C1 segment of cervical spinal cord (tissue), 14 donors: Measurements from ENCODE around the gene C14orf132.
"Not testable (repeated sequence)": the region's sequence is repeated elsewhere in the genome, so short reads cannot be mapped to it uniquely, and the experiment has no call there.

Experiments used
- DNase-seq, 14 donors: peaks; one replicate each; lab custom pipeline; 2025; lab: John Stamatoyannopoulos, UW

Gene C14orf132

GRCh38 chr14:96038920-96039632 is at the start of gene C14orf132:
TSS of gene C14orf132 (plus strand) at chr14:96039362. CDS start at chr14:96039501, 139 bp downstream.
- peak in 11 of 14 donors; percentile 32 to 79 (median 51) for DNase-seq

- DNase-seq: peak in 5 of 14 donors; percentile 4 to 36 (median 22)
These were observed 45.2 kb upstream of the C14orf132 start for GRCh38 chr14:95993768-95994592.

- DNase-seq: no peak
These were observed 44.6 kb upstream of the C14orf132 start for GRCh38 chr14:95994593-95994928.

GRCh38 chr14:95998656-95999055 is 40.5 kb upstream of the C14orf132 start:
- DNase-seq: peak in 1 of 14 donors; percentile 13

- DNase-seq: no peak
These were observed 37.2 kb upstream of the C14orf132 start for GRCh38 chr14:96001866-96002497.

GRCh38 chr14:96002498-96002884 is 36.7 kb upstream of the C14orf132 start:
- DNase-seq: no peak

- DNase-seq: no peak
These were observed 28.0 kb upstream of the C14orf132 start for GRCh38 chr14:96011131-96011530.

- DNase-seq: no peak
These were observed 27.6 kb upstream of the C14orf132 start for GRCh38 chr14:96011607-96012006.

- DNase-seq: not testable (repeated sequence)
These were observed 26.4 kb upstream of the C14orf132 start for GRCh38 chr14:96012757-96013156.

GRCh38 chr14:96014176-96014575 is 25.0 kb upstream of the C14orf132 start:
- no peak for DNase-seq

- DNase-seq: no peak
These were observed 22.5 kb upstream of the C14orf132 start for GRCh38 chr14:96016501-96017160.

- DNase-seq: no peak
These were observed 21.3 kb upstream of the C14orf132 start for GRCh38 chr14:96017882-96018281.

GRCh38 chr14:96027431-96028355 is 11.5 kb upstream of the C14orf132 start:
- no peak for DNase-seq

- DNase-seq: no peak
These were observed 10.0 kb upstream of the C14orf132 start for GRCh38 chr14:96029089-96029645.

- no peak for DNase-seq
These were observed 8.9 kb upstream of the C14orf132 start for GRCh38 chr14:96030108-96030760.

GRCh38 chr14:96031691-96032090 is 7.5 kb upstream of the C14orf132 start:
- DNase-seq: no peak

GRCh38 chr14:96035456-96035855 is 3.7 kb upstream of the C14orf132 start:
- no peak for DNase-seq

- no peak for DNase-seq
These were observed 1.1 kb upstream of the C14orf132 start for GRCh38 chr14:96037891-96038557.

- no peak for DNase-seq
These were observed 623 bp upstream of the C14orf132 start for GRCh38 chr14:96038558-96038919.
